ENCODE measurements around the gene ZNF385D.

The ZNF385D gene

DNA sequence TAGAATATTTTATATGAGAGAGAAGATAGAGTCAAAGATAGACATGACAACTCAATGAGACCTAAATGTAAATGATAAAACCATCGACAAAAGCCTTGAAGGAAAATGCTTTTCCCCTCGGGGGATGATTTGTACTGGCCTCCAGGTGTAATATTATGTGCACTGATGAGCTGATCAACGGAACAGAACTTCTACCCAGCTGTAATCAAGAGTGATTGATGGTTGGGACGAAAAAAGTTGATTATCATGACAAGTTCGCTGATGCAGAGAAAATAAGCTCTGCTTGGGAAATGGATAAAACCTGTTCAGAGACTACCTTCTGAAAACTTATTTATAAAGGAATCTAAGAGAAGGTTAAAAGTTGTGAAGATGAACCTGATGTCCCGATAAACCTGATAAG is 210.7 kb downstream of the ZNF385D start:
- no peak overlapping the region for H3K4me3 ChIP-seq (ENCODE audit: severe bottlenecking)
- H3K27me3 ChIP-seq (ENCODE audit: insufficient read depth, poor library complexity, severe bottlenecking) = no peaks in the 10 kb centered on the region
- H3K9me3 ChIP-seq (ENCODE audit: severe bottlenecking) = no peaks in the 10 kb centered on the region
- H3K36me3 ChIP-seq (ENCODE audit: low read depth) = no peaks in the 10 kb centered on the region
- ATAC-seq (ENCODE audit: low read depth) (no peak), DNase-seq (ENCODE audit: low spot score) (no peak)
- no peaks in the 10 kb centered on the region for H3K4me1 ChIP-seq (ENCODE audit: insufficient read depth, poor library complexity, severe bottlenecking)
- TF ChIP-seq, protein P1, sequence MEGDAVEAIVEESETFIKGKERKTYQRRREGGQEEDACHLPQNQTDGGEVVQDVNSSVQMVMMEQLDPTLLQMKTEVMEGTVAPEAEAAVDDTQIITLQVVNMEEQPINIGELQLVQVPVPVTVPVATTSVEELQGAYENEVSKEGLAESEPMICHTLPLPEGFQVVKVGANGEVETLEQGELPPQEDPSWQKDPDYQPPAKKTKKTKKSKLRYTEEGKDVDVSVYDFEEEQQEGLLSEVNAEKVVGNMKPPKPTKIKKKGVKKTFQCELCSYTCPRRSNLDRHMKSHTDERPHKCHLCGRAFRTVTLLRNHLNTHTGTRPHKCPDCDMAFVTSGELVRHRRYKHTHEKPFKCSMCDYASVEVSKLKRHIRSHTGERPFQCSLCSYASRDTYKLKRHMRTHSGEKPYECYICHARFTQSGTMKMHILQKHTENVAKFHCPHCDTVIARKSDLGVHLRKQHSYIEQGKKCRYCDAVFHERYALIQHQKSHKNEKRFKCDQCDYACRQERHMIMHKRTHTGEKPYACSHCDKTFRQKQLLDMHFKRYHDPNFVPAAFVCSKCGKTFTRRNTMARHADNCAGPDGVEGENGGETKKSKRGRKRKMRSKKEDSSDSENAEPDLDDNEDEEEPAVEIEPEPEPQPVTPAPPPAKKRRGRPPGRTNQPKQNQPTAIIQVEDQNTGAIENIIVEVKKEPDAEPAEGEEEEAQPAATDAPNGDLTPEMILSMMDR (IDR thresholded peaks at IDR 0.05; ENCODE audit: poor library complexity, severe bottlenecking) = no peak
- no peak overlapping the region for H3K27ac ChIP-seq (ENCODE audit: poor library complexity, severe bottlenecking)

DNA sequence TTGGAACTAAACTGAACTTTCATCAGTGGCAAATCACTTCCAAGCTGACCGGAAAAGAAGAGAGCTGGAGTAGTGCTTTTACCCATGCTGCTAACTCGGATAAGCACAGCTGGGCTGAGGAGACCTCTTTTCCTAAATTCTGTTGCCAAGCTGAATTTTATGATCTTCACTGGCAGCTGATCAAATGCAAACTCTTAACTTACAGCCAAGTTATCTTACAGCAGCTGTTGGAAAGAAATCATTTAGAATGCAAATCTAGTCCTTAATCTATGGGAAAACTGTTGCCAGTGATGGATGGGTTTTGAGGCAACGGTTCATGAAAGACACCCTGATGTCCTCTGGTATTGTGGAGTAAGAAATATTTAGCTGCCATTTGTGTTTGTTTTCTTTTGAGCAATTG is 216.5 kb downstream of the ZNF385D start:
- TF ChIP-seq, protein P1 (IDR thresholded peaks at IDR 0.05; ENCODE audit: poor library complexity, severe bottlenecking) = no peak
- H3K4me3 ChIP-seq (ENCODE audit: severe bottlenecking) = no peak overlapping the region
- no peaks in the 10 kb centered on the region for H3K9me3 ChIP-seq (ENCODE audit: severe bottlenecking)
- no peaks in the 10 kb centered on the region for H3K36me3 ChIP-seq (ENCODE audit: low read depth)
- H3K27me3 ChIP-seq (ENCODE audit: insufficient read depth, poor library complexity, severe bottlenecking) = no peaks in the 10 kb centered on the region
- H3K4me1 ChIP-seq (ENCODE audit: insufficient read depth, poor library complexity, severe bottlenecking) = no peaks in the 10 kb centered on the region
- DNase-seq (ENCODE audit: low spot score) (no peak), ATAC-seq (ENCODE audit: low read depth) (no peak)
- H3K27ac ChIP-seq (ENCODE audit: poor library complexity, severe bottlenecking) = no peak overlapping the region

DNA sequence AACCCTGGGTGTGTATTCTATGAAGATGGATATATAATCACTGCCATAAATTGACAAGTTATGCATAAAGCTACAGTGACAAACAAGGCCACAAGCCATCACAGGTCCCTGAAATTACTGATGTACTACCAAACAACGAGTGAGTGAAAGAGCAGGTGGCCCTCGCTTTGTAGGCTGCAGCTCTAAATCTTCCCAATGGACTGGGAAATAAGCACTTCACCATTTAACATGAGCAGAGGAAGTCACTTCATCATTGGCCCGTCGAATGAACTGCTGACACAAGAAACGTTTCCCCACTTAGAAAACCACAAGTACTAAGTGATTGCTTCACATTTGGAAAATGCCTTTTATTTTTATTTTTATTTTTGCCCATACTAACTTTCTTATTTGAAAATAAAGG is 218.0 kb downstream of the ZNF385D start:
- DNase-seq (ENCODE audit: low spot score) (no peak), ATAC-seq (ENCODE audit: low read depth) (no peak)
- no peak overlapping the region for H3K4me3 ChIP-seq (ENCODE audit: severe bottlenecking)
- no peaks in the 10 kb centered on the region for H3K9me3 ChIP-seq (ENCODE audit: severe bottlenecking)
- H3K27ac ChIP-seq (ENCODE audit: poor library complexity, severe bottlenecking) = no peak overlapping the region
- TF ChIP-seq, protein P1 (IDR thresholded peaks at IDR 0.05; ENCODE audit: poor library complexity, severe bottlenecking) = no peak
- H3K36me3 ChIP-seq (ENCODE audit: low read depth) = no peaks in the 10 kb centered on the region
- H3K4me1 ChIP-seq (ENCODE audit: insufficient read depth, poor library complexity, severe bottlenecking) = no peaks in the 10 kb centered on the region
- no peaks in the 10 kb centered on the region for H3K27me3 ChIP-seq (ENCODE audit: insufficient read depth, poor library complexity, severe bottlenecking)

DNA sequence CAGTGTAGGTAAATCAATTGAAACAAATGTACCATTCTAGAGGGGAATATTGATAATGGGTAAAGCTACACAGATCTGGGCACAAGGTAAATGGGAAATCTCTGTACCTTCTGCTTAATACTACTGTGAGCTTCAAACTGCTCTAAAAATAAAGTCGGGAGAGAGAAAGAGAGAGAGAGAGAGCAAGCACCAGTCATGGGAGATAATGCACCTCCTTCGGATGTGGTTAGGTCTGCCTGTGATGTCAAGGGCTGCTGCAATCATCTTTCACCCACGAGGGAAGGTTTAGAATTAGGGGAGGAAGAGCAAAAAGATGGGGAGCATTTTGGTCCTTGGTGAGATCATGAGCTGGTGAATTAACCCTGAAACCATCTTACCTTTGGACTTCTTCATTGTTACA is 219.1 kb downstream of the ZNF385D start:
- H3K4me3 ChIP-seq (ENCODE audit: severe bottlenecking) = no peak overlapping the region
- ATAC-seq (ENCODE audit: low read depth) (no peak), DNase-seq (ENCODE audit: low spot score) (no peak)
- TF ChIP-seq, protein P1 (IDR thresholded peaks at IDR 0.05; ENCODE audit: poor library complexity, severe bottlenecking) = no peak
- H3K4me1 ChIP-seq (ENCODE audit: insufficient read depth, poor library complexity, severe bottlenecking) = no peaks in the 10 kb centered on the region
- H3K27me3 ChIP-seq (ENCODE audit: insufficient read depth, poor library complexity, severe bottlenecking) = no peaks in the 10 kb centered on the region
- H3K36me3 ChIP-seq (ENCODE audit: low read depth) = no peaks in the 10 kb centered on the region
- H3K9me3 ChIP-seq (ENCODE audit: severe bottlenecking) = no peaks in the 10 kb centered on the region
- no peak overlapping the region for H3K27ac ChIP-seq (ENCODE audit: poor library complexity, severe bottlenecking)

DNA sequence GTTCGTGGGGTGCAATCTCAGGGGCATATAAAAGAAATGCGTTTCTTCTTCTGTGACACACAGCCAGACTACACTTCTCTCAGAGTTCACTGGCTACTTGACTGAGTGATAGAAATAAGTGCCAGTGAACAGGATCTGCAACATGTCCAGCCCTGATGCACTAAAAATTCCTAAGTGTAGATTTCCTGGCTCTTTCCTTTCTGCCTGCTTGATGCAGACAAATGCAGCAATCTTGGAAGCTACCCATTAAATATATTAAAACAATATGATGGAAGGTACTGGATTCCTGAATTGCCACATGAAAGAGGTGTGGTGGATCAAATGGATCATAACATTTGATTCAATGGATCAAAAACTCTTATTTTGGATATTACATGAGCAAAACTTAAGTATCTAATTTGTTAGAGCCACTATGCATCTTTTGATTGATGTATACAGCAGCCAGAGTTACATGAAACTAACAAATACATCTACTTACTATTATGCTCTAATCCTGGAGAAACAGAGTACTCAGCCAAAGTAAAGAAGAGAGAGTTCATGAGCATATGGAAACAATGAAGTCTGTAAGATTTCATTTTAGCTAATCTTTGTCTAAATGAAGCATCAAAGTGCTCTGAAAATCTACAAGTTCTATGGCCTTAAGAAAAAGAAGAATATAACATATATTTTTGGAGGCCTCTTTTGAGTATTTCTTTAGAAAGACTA is 222.6 kb downstream of the ZNF385D start:
- no peak for DNase-seq (ENCODE audit: low spot score)
- no peaks in the 10 kb centered on the region for H3K4me1 ChIP-seq (ENCODE audit: insufficient read depth, poor library complexity, severe bottlenecking)

More for the DNA sequence above, 222.6 kb downstream of the ZNF385D start:
- H3K27ac ChIP-seq (ENCODE audit: poor library complexity, severe bottlenecking) = no peak overlapping the region
- H3K9me3 ChIP-seq (ENCODE audit: severe bottlenecking) = peaks cover 1% of the 10 kb centered on the region
- TF ChIP-seq, protein P1 (IDR thresholded peaks at IDR 0.05; ENCODE audit: poor library complexity, severe bottlenecking) = no peak
- H3K36me3 ChIP-seq (ENCODE audit: low read depth) = no peaks in the 10 kb centered on the region
- no peak for ATAC-seq (ENCODE audit: low read depth)
- H3K27me3 ChIP-seq (ENCODE audit: insufficient read depth, poor library complexity, severe bottlenecking) = no peaks in the 10 kb centered on the region
- H3K4me3 ChIP-seq (ENCODE audit: severe bottlenecking) = no peak overlapping the region
